ENCODE data around the gene TPPP3. TPM values are rescaled to one million over a fixed set of nuclear protein-coding genes. Genes with fewer than 3 reads are reported as not detected.

The TPPP3 gene
- total RNA-seq, 4 donors from 2014 or later, result 14.8 to 111 (median 55.0) TPM

DNA sequence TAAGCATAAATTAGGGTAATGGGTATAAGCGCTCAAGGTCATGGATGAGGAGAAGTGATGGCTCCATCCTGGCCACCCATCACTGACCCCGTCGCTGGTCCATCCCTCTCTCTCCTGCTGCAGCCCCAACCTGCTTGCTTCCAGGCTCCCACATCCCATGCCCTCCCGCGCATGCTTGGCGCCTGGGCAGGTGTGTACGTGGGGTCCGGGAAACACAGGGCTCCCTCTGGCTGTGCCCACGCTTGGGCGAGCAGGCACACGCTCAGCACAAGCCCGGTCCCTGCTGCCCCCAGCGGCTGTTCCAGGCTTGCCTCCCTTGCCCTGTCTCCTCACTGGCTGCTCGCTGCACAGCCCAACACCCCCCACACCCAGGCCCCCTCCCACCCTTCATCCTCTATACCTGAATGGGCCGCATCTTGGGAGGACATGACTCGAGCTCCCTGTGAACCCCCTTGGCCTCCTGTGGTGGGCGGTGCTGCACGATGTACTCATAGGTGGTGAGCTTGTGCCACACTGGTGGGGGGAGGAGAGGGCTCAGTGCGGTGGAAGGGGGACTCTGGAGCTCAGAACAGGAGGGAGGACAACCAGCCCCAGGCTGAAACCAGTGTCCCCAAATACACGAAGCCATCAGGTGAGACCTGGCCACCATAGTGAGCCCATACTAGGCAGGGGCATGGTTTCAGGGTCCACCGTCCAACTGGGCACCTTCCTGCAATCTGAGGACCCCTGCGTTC lies 4.7 kb upstream of the TPPP3 start:
- H3K9me3 ChIP-seq, result no peaks in the 10 kb centered on the region
- WGBS, 2 donors (ENCODE audit: low coverage in 1 of 2), result 89 to 100% methylated on average over 1 to 3 of the region's 22 CpGs
- ATAC-seq, result no peak
- H3K27me3 ChIP-seq, result no peaks in the 10 kb centered on the region
- TF ChIP-seq, protein P1, sequence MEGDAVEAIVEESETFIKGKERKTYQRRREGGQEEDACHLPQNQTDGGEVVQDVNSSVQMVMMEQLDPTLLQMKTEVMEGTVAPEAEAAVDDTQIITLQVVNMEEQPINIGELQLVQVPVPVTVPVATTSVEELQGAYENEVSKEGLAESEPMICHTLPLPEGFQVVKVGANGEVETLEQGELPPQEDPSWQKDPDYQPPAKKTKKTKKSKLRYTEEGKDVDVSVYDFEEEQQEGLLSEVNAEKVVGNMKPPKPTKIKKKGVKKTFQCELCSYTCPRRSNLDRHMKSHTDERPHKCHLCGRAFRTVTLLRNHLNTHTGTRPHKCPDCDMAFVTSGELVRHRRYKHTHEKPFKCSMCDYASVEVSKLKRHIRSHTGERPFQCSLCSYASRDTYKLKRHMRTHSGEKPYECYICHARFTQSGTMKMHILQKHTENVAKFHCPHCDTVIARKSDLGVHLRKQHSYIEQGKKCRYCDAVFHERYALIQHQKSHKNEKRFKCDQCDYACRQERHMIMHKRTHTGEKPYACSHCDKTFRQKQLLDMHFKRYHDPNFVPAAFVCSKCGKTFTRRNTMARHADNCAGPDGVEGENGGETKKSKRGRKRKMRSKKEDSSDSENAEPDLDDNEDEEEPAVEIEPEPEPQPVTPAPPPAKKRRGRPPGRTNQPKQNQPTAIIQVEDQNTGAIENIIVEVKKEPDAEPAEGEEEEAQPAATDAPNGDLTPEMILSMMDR (IDR thresholded peaks at IDR 0.05), result no peak
- TF ChIP-seq POLR2A (IDR thresholded peaks at IDR 0.05) (no peak), EP300 (IDR thresholded peaks at IDR 0.05) (no peak), POLR2AphosphoS5 (IDR thresholded peaks at IDR 0.05) (no peak)
- no peaks in the 10 kb centered on the region for H3K36me3 ChIP-seq
- H3K4me3 ChIP-seq, result no peak overlapping the region
- H3K27ac ChIP-seq, result peak overlapping the region in 3 of 4 donors; percentile 87 to 89 (median 88)
- peaks cover 3 to 67% (median 41%) of the 10 kb centered on the region in 3 donors for H3K4me1 ChIP-seq

DNA sequence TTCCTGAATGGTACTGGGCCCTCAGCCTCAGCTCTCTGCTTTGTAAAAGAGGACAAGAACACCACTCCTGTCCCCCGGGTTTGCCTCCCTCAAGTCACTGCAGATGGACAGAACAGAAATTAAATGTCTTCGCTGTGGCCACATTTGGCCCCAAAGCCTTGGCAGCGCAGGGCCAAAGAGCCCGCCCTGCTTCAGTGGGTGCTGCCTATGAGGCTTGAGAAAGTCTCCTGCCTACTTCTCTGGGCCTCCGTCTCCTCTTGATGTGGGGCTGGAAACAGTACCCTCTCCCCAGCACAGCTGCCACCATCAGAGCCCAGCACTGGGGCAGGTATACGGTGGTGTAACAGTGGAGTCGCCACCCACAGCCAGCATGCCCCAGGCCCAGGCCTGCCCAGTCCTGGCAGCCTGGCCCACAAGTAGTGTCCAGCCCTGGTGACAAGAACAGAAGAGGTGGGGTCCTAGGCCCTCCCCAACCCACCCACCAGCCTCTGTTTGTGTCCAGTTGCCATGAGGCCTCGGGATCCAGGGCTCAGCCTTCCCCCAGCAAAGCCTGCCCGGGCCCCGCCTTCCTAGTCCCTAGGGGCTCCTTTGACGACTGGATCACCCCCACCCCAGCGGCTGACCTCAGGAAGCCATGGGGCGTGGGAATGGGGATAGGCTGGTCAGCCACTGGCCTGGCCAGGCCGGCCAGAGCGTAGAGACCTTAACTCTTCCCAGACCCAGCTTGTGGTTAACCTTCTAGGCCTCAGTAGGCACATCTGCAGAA lies 3.9 kb upstream of the TPPP3 start:
- Histone ChIP-seq H3K27ac (peak overlapping the region in 3 of 4 donors; percentile 87 to 89 (median 88)), H3K4me1 (peaks cover 3 to 74% (median 48%) of the 10 kb centered on the region in 3 donors), H3K36me3 (no peaks in the 10 kb centered on the region), H3K27me3 (no peaks in the 10 kb centered on the region), H3K4me3 (no peak overlapping the region), H3K9me3 (no peaks in the 10 kb centered on the region)
- TF ChIP-seq, protein P1 (IDR thresholded peaks at IDR 0.05), result no peak
- TF ChIP-seq POLR2A (IDR thresholded peaks at IDR 0.05), result no peak
- no peak for TF ChIP-seq POLR2AphosphoS5 (IDR thresholded peaks at IDR 0.05)
- TF ChIP-seq EP300 (IDR thresholded peaks at IDR 0.05), result no peak
- 77% methylated on average over 6 of the region's 15 CpGs; no CpG with 5 or more reads in 1 of the 2 donors for WGBS, 2 donors (ENCODE audit: low coverage in 1 of 2)
- ATAC-seq, result no peak

DNA sequence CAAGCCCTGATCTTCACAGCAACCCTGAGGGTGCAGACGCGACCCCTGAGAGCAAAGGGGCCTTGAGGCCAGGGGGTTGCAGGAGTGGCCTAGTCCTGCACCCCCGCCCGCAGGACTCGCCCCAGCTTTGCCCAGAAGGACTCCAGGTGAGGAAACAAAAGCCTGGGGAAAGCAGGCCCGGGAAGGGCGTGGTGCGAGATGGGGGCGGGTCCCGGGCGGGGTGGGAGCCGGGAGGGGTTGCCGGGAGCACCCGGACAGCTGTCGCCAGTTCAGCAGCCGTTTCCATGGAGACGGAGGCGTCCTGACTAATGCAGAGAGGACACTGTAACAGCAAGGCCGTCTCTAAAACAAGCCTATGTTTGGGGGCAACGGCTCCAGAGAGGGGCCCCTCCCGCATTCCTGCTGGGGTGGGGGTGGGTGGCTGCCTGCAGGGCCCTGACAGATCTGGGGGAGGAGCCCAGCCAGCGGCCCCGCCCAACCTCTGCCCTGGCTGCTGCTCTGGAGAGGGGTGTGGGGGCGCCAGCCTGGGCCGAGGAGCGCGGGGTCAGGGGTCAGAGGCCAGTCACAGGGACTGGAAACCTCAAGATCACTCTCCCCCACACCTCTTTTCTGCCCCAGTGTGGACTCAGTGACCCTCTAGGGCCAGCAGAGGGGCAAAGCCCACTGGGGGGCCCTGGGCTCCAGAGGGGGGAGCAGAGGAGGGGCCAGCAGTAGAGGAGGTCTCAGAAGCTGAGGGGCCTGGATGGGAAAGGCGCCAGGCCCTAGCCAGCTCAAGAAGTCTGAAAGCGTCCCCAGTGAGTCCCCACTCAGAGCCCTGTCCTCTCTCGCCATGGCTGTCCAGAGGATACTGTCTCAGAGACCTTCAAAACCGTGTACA lies 3.1 kb upstream of the TPPP3 start:
- Histone ChIP-seq H3K4me1 (peaks cover 3 to 83% (median 56%) of the 10 kb centered on the region in 3 donors), H3K4me3 (peak overlapping the region in 1 of 2 donors; percentile 16), H3K27me3 (no peaks in the 10 kb centered on the region), H3K9me3 (no peaks in the 10 kb centered on the region), H3K36me3 (no peaks in the 10 kb centered on the region), H3K27ac (peak overlapping the region in 3 of 4 donors; percentile 87 to 89 (median 88))
- no peak for TF ChIP-seq POLR2AphosphoS5 (IDR thresholded peaks at IDR 0.05)
- no peak for TF ChIP-seq POLR2A (IDR thresholded peaks at IDR 0.05)
- TF ChIP-seq EP300 (IDR thresholded peaks at IDR 0.05), result no peak
- TF ChIP-seq, protein P1 (IDR thresholded peaks at IDR 0.05), result no peak
- WGBS, 2 donors (ENCODE audit: low coverage in 1 of 2), result 0 to 29% methylated on average over 1 to 7 of the region's 31 CpGs
- ATAC-seq, result peak; percentile 35

DNA sequence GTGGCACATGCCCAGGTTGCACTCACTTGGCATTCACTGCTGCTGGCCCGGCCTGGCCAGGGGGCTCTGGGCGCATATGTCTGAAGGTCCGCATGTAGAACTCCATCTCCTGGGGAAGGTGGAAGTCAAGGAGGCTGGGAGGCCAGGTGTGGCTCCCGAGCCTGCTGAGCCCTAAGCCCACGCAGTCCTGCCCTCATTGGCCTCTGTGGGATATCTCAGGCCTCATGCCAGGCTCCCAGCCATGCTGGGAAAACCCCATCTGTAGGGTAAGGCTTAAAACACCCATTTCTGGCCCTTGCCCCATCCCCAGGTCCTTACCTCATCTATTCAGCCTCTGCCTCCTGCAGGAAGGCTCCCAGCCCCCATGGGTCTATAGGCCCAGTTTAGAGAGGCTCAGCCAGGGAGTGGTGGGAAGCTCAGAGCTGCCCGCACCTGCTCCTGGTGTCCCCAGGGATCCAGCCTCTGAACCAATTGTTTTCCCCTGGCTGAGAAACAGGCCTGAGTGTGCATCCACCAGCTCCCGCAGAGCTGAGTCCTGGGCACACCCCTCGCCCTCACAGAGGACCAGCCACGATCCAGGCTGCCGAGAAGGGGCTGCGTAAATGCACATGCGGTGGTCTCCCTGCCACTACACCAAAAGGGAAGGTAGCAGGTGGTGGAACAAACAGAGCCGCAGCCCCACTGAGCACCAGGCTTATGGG lies 2.3 kb upstream of the TPPP3 start:
- Histone ChIP-seq H3K27me3 (no peaks in the 10 kb centered on the region), H3K36me3 (no peaks in the 10 kb centered on the region), H3K27ac (peak overlapping the region in 3 of 4 donors; percentile 87 to 89 (median 88)), H3K4me3 (peak overlapping the region in 1 of 2 donors; percentile 16), H3K9me3 (no peaks in the 10 kb centered on the region), H3K4me1 (peaks cover 3 to 90% (median 64%) of the 10 kb centered on the region in 3 donors)
- 40% methylated on average over 1 of the region's 13 CpGs; no CpG with 5 or more reads in 1 of the 2 donors for WGBS, 2 donors (ENCODE audit: low coverage in 1 of 2)
- TF ChIP-seq, protein P1 (IDR thresholded peaks at IDR 0.05), result no peak
- TF ChIP-seq POLR2A (IDR thresholded peaks at IDR 0.05) (no peak), POLR2AphosphoS5 (IDR thresholded peaks at IDR 0.05) (no peak), EP300 (IDR thresholded peaks at IDR 0.05) (no peak)
- no peak for ATAC-seq

Measured in gastroesophageal sphincter (tissue), 4 donors.